Neuronal stem cell (in vitro differentiated cells): Measurements from ENCODE around the gene MMRN1.

ENCODE experiments used
- DNase-seq: peaks from one replicate; pipeline ENCODE4 v3.0.0-alpha.2; 2013; ENCODE audit warnings: low spot score
- H2AFZ ChIP-seq: one replicate; pipeline ENCODE4 v1.6.1; 2013; ENCODE audit warnings: mild to moderate bottlenecking, low read length, inconsistent platforms
- H2AK5ac ChIP-seq: 2 replicates; pipeline ENCODE4 v1.6.1; 2013; ENCODE audit warnings: low read depth, mild to moderate bottlenecking, inconsistent platforms, low read length, moderate library complexity, mixed read lengths
- H2BK120ac ChIP-seq: 2 replicates; pipeline ENCODE4 v1.6.1; 2013; ENCODE audit warnings: low read depth, mild to moderate bottlenecking, inconsistent platforms, low read length, moderate library complexity, mixed read lengths
- H2BK12ac ChIP-seq: one replicate; pipeline ENCODE4 v1.6.1; 2013; ENCODE audit warnings: low read length, inconsistent platforms
- H2BK15ac ChIP-seq: 2 replicates; pipeline ENCODE4 v1.6.1; 2013; ENCODE audit warnings: mild to moderate bottlenecking, low read length, inconsistent platforms, mixed read lengths
- H2BK5ac ChIP-seq: one replicate; pipeline ENCODE4 v1.6.1; 2013; ENCODE audit warnings: inconsistent platforms, mild to moderate bottlenecking, low read length, moderate library complexity
- H3K14ac ChIP-seq: one replicate; pipeline ENCODE4 v1.6.1; 2013; ENCODE audit warnings: low read length, inconsistent platforms
- H3K18ac ChIP-seq: 2 replicates; pipeline ENCODE4 v1.6.1; 2013; ENCODE audit warnings: low read length, inconsistent platforms
- H3K23ac ChIP-seq: 2 replicates; pipeline ENCODE4 v1.6.1; 2013; ENCODE audit warnings: low read depth, mild to moderate bottlenecking, mixed read lengths, low read length, inconsistent platforms; ENCODE audit not compliant: poor library complexity
- H3K27ac ChIP-seq: replicated peaks from 3 replicates; pipeline ENCODE4 v1.5.1; 2013; ENCODE audit warnings: low read length, inconsistent platforms
- H3K27me3 ChIP-seq, 3 experiments: 2 replicates each; pipeline ENCODE4 v1.6.1; 2013; ENCODE audit warnings: low read length in 3 of 3, mild to moderate bottlenecking in 2 of 3, inconsistent platforms in 1 of 3, low read depth in 1 of 3, mixed read lengths in 1 of 3, moderate library complexity in 1 of 3; ENCODE audit not compliant: control insufficient read depth in 3 of 3, insufficient read depth in 3 of 3
- H3K36me3 ChIP-seq, 2 donors: replicated peaks in 1 of 2; 2 replicates each; pipeline ENCODE4 v1.6.1; 2013; ENCODE audit warnings: low read length in 2 of 2; ENCODE audit not compliant: control insufficient read depth in 2 of 2, insufficient read depth in 2 of 2
- H3K4ac ChIP-seq: 2 replicates; pipeline ENCODE4 v1.6.1; 2013; ENCODE audit warnings: inconsistent platforms, mild to moderate bottlenecking, low read length, moderate library complexity
- H3K4me1 ChIP-seq, 2 donors: 1 replicate in 1 of 2; 2 replicates in 1 of 2; pipeline ENCODE4 v1.6.1; 2013; ENCODE audit warnings: low read length in 2 of 2, low read depth in 1 of 2; ENCODE audit not compliant: control insufficient read depth in 2 of 2, insufficient read depth in 1 of 2
- H3K4me2 ChIP-seq: one replicate; pipeline ENCODE4 v1.6.1; 2013; ENCODE audit warnings: mild to moderate bottlenecking, low read length, inconsistent platforms; ENCODE audit not compliant: insufficient read depth, poor library complexity, severe bottlenecking
- H3K4me3 ChIP-seq, 2 donors: 2 replicates each; pipeline ENCODE4 v1.5.1; 2013; ENCODE audit warnings: low read length in 2 of 2, mild to moderate bottlenecking in 2 of 2, inconsistent platforms in 1 of 2, moderate library complexity in 1 of 2
- H3K79me1 ChIP-seq: one replicate; pipeline ENCODE4 v1.6.1; 2013; ENCODE audit warnings: low read depth, mild to moderate bottlenecking, inconsistent platforms, low read length, moderate library complexity
- H3K9ac ChIP-seq: one replicate; pipeline ENCODE4 v1.6.1; 2013; ENCODE audit warnings: mild to moderate bottlenecking, low read depth, low read length, inconsistent platforms; ENCODE audit not compliant: poor library complexity
- H3K9me3 ChIP-seq, 2 donors: replicated peaks in 1 of 2; 2 replicates each; pipeline versions ENCODE3 to v1.6.1; 2013; ENCODE audit warnings: low read length in 2 of 2, mild to moderate bottlenecking in 2 of 2, inconsistent platforms in 1 of 2, low read depth in 1 of 2, mixed read lengths in 1 of 2, moderate library complexity in 1 of 2; ENCODE audit not compliant: control insufficient read depth in 2 of 2, insufficient read depth in 1 of 2
- H4K8ac ChIP-seq: one replicate; pipeline ENCODE4 v1.6.1; 2013; ENCODE audit warnings: low read depth, mild to moderate bottlenecking, inconsistent platforms, low read length, moderate library complexity
- H4K91ac ChIP-seq: one replicate; pipeline ENCODE4 v1.6.1; 2013; ENCODE audit warnings: low read length, low read depth, mild to moderate bottlenecking, inconsistent platforms; ENCODE audit not compliant: poor library complexity
- WGBS, 2 donors: extraction: QIAGEN DNeasy Blood & Tissue Kit; methylation state at CpG; one replicate each; pipeline ENCODE4 v1.1.7; 2013; ENCODE audit warnings: missing lambda C conversion rate in 2 of 2, mixed read lengths in 1 of 2; ENCODE audit not compliant: insufficient read length in 2 of 2, insufficient replicate concordance in 1 of 2; ENCODE audit errors: extremely low coverage in 2 of 2; 5-methylcytosine and 5-hydroxymethylcytosine counted together

The MMRN1 gene

DNA sequence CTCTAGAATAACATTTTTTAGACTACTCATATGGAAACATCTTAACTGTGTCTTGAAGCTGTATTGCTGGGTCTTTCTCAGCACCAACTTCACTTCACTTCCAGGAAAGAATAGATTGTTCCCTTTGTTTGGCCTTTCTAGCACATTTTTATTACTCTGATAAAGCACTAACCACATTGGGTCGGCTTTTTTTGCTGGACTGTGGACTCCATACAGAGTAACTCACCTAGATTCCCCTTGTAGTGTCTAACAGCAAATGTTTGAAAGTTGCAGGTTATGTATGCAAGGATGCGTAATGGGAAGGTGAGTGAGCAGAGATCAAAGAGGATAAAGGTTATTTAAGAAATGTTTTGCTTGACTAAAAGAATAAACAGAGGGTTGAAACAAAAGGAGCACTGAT is 101.2 kb downstream of the MMRN1 start:
- no peaks in the 10 kb centered on the region for H3K79me1 ChIP-seq
- DNase-seq, result no peak
- no peaks in the 10 kb centered on the region for H3K36me3 ChIP-seq
- peaks cover 0 to 10% of the 10 kb centered on the region in 2 donors for H3K4me1 ChIP-seq
- no peak overlapping the region for H2BK15ac ChIP-seq
- no peak overlapping the region for H2BK120ac ChIP-seq
- no peak overlapping the region for H3K4me2 ChIP-seq
- no peak overlapping the region for H3K4ac ChIP-seq
- H3K23ac ChIP-seq, result no peak overlapping the region
- H3K27ac ChIP-seq, result no peak overlapping the region
- no peak overlapping the region for H2BK5ac ChIP-seq
- H3K14ac ChIP-seq, result no peak overlapping the region
- no peak overlapping the region for H2AK5ac ChIP-seq
- no peak overlapping the region for H2BK12ac ChIP-seq
- no CpG with 5 or more reads among the region's 2 CpGs for WGBS, 2 donors
- no peak overlapping the region for H4K91ac ChIP-seq
- no peaks in the 10 kb centered on the region for H3K27me3 ChIP-seq
- no peak overlapping the region for H3K18ac ChIP-seq
- H4K8ac ChIP-seq, result no peak overlapping the region
- H3K9ac ChIP-seq, result no peak overlapping the region
- H2AFZ ChIP-seq, result no peak overlapping the region
- no peak overlapping the region for H3K4me3 ChIP-seq
- no peaks in the 10 kb centered on the region for H3K9me3 ChIP-seq

DNA sequence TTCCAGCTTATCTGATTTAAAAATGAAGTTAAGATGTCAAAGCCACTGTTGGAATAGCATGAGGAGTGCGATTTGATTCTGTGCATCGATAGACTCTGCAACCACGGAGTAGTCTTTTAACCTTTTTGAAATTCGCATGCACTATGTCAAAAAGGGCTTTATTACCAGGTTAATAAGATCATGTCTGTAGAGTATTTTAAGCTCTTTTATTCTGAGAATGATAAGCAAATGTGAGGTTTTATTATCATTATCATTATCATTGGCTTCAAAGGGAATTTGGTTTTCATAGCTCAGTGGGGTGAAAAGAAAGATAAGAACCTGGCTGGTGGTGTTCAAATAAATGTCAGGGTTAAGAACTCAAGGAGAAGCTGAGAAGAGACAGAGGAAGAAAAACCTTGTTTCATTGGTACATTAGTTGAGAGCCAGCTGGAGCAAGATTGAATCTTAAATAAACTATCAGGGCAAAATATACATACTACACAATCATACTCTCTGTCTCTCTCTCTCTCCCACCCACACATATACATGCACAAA is 102.6 kb downstream of the MMRN1 start:
- Histone ChIP-seq H2BK12ac (no peak overlapping the region), H3K18ac (no peak overlapping the region), H2AFZ (no peak overlapping the region), H3K27me3 (no peaks in the 10 kb centered on the region), H3K79me1 (no peaks in the 10 kb centered on the region), H2BK5ac (no peak overlapping the region), H3K4ac (no peak overlapping the region), H2BK120ac (no peak overlapping the region), H3K4me2 (no peak overlapping the region), H3K4me1 (peaks cover under 1 to 9% of the 10 kb centered on the region in 2 donors), H4K91ac (no peak overlapping the region), H3K27ac (no peak overlapping the region), H3K9ac (no peak overlapping the region), H2BK15ac (no peak overlapping the region), H3K14ac (no peak overlapping the region), H3K4me3 (no peak overlapping the region), H3K23ac (no peak overlapping the region), H3K36me3 (no peaks in the 10 kb centered on the region), H4K8ac (no peak overlapping the region), H3K9me3 (no peaks in the 10 kb centered on the region), H2AK5ac (no peak overlapping the region)
- DNase-seq, result no peak
- WGBS, 2 donors, result no CpG with 5 or more reads among the region's 4 CpGs

DNA sequence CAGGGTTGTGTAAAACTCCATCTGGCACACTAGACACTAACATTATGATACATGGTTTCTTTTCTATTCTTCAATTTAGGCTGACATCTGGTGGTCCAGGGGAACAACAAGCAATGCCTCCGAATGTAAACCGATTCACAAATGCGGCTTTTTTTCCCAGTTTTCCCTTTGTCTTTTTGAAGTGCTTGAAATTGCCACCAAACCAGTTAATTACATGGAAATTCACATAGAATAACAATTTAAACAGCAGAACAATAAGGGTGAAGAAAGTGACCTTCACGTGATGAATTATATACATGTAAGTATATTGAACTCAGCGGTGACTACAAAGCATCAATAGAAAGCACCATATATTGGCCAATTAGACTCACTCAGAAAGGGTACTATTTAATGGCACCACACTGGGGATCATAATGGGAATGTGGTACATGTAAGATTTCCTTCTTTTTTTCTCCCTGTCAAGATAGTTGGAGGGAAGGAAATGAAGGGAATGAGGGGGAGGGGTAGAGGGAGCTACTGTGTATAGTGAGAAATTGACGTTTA is 103.9 kb downstream of the MMRN1 start:
- Histone ChIP-seq H3K4me3 (no peak overlapping the region), H3K14ac (no peak overlapping the region), H3K4me1 (peaks cover 7 to 10% of the 10 kb centered on the region in 2 donors), H3K23ac (no peak overlapping the region), H3K9me3 (no peaks in the 10 kb centered on the region), H2AFZ (peak overlapping the region; percentile 63), H3K36me3 (no peaks in the 10 kb centered on the region), H3K9ac (no peak overlapping the region), H2BK120ac (no peak overlapping the region), H3K79me1 (no peaks in the 10 kb centered on the region), H3K4ac (no peak overlapping the region), H2BK12ac (no peak overlapping the region), H3K4me2 (no peak overlapping the region), H3K27me3 (no peaks in the 10 kb centered on the region), H2BK5ac (no peak overlapping the region), H3K27ac (no peak overlapping the region), H2AK5ac (no peak overlapping the region), H3K18ac (no peak overlapping the region), H2BK15ac (no peak overlapping the region), H4K91ac (no peak overlapping the region), H4K8ac (no peak overlapping the region)
- peak; percentile 9 for DNase-seq
- WGBS, 2 donors, result no CpG with 5 or more reads among the region's 6 CpGs

DNA sequence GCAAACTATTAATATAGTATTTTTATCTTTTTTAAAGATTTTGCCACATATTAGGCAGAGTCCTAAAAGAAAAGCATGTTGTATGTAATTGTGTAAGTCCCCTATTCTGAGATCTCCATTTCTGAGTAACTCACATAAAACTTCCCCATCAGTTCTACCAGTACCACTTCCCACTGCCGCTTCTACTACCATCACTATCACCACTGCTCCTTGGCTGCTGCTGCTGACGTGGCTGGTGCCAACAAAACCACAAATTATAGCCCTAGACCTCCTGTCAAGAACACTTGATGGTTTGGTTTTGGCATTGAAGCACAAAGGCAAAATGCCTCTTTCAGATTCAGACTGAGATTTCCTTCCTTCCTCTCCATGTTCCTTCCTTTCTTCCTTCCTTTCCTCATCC is 106.4 kb downstream of the MMRN1 start:
- no peak overlapping the region for H3K9ac ChIP-seq
- H2BK12ac ChIP-seq, result no peak overlapping the region
- no peaks in the 10 kb centered on the region for H3K79me1 ChIP-seq
- H3K18ac ChIP-seq, result no peak overlapping the region
- no peaks in the 10 kb centered on the region for H3K27me3 ChIP-seq
- no peak overlapping the region for H4K8ac ChIP-seq
- H2BK120ac ChIP-seq, result no peak overlapping the region
- no peak overlapping the region for H3K27ac ChIP-seq
- H2AK5ac ChIP-seq, result no peak overlapping the region
- no peak overlapping the region for H3K4ac ChIP-seq
- H3K4me1 ChIP-seq, result peaks cover 5 to 7% of the 10 kb centered on the region in 2 donors
- no peak overlapping the region for H3K14ac ChIP-seq
- no peak overlapping the region for H3K4me3 ChIP-seq
- H2BK15ac ChIP-seq, result no peak overlapping the region
- peak overlapping the region; percentile 23 for H3K4me2 ChIP-seq
- H3K36me3 ChIP-seq, result no peaks in the 10 kb centered on the region
- no peak overlapping the region for H4K91ac ChIP-seq
- WGBS, 2 donors, result no CpG with 5 or more reads among the region's 2 CpGs
- no peak overlapping the region for H3K23ac ChIP-seq
- no peak overlapping the region for H2BK5ac ChIP-seq
- no peak for DNase-seq
- no peak overlapping the region for H2AFZ ChIP-seq
- no peaks in the 10 kb centered on the region for H3K9me3 ChIP-seq
